ENCODE measurements around the gene MAP3K21. TPM values are rescaled to one million over a fixed set of nuclear protein-coding genes. Genes with fewer than 3 reads are reported as not detected.

MAP3K21 gene
- total RNA-seq, 4 donors from 2014 or later: 0.26 to 5.6 (median 2.0) TPM

DNA sequence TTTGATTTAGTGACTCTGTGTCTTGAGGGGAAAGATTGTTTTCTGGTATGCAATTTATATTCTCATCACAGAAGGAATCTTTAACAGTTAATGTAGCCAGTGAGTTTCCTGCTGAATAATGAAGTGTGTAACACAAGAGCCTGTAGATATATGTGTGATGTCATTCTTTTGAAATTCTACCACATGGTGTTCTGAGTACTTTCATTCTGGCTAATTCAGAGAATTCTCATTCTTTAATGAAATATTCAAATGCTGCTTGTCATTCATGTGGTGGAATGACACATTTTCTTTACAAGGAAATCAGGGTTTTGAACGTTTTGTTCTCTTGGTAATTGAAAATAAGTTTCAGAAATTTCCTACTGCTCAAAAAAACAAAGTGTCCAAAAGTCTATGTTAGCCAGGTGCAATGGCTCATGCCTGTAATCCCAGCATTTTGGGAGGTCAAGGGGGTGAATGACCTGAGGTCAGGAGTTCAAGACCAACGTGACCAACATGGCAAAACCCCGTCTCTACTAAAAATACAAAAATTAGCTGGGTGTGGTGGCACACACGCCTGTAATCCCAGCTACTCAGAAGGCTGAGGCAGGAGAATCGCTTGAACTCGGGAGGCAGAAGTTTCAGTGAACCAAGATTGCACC, 79.6 kb downstream of the MAP3K21 start:
- no peaks in the 10 kb centered on the region for H3K27me3 ChIP-seq
- H3K27ac ChIP-seq: no peak overlapping the region
- DNase-seq: no peak
- H3K4me3 ChIP-seq: no peak overlapping the region
- no peak for TF ChIP-seq POLR2A (IDR thresholded peaks at IDR 0.05)
- TF ChIP-seq, protein P1, sequence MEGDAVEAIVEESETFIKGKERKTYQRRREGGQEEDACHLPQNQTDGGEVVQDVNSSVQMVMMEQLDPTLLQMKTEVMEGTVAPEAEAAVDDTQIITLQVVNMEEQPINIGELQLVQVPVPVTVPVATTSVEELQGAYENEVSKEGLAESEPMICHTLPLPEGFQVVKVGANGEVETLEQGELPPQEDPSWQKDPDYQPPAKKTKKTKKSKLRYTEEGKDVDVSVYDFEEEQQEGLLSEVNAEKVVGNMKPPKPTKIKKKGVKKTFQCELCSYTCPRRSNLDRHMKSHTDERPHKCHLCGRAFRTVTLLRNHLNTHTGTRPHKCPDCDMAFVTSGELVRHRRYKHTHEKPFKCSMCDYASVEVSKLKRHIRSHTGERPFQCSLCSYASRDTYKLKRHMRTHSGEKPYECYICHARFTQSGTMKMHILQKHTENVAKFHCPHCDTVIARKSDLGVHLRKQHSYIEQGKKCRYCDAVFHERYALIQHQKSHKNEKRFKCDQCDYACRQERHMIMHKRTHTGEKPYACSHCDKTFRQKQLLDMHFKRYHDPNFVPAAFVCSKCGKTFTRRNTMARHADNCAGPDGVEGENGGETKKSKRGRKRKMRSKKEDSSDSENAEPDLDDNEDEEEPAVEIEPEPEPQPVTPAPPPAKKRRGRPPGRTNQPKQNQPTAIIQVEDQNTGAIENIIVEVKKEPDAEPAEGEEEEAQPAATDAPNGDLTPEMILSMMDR (IDR thresholded peaks at IDR 0.05): no peak
- intact Hi-C loops (cut with DNase I; ENCODE audit: low total_unique reads): no loop called here
- no peaks in the 10 kb centered on the region for H3K9me3 ChIP-seq
- H3K36me3 ChIP-seq: no peaks in the 10 kb centered on the region
- no peaks in the 10 kb centered on the region for H3K4me1 ChIP-seq

DNA sequence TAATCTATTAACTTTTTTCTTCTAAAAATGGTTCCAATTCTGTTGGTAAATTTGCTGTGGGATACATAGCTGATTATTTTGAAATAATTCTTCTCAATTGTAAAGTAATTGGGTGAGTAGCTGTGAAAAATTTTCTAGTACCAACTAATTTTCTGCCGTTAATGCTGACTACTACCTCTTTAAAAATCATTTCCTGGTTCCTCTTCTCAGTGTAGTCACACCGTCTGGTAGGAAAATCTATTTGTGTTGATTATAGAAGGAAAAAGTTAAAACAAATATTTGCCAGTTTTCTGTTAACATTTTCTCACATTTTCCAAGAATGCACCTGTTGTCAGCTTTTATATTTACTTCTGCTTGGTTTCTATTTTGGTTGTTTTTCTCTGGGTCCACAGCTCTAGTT, 82.0 kb downstream of the MAP3K21 start:
- Histone ChIP-seq H3K36me3 (no peaks in the 10 kb centered on the region), H3K4me1 (no peaks in the 10 kb centered on the region), H3K27me3 (no peaks in the 10 kb centered on the region), H3K27ac (no peak overlapping the region), H3K4me3 (no peak overlapping the region), H3K9me3 (no peaks in the 10 kb centered on the region)
- TF ChIP-seq POLR2A (IDR thresholded peaks at IDR 0.05): no peak
- TF ChIP-seq, protein P1 (IDR thresholded peaks at IDR 0.05): no peak
- intact Hi-C loops (cut with DNase I; ENCODE audit: low total_unique reads): no loop called here
- DNase-seq: no peak

DNA sequence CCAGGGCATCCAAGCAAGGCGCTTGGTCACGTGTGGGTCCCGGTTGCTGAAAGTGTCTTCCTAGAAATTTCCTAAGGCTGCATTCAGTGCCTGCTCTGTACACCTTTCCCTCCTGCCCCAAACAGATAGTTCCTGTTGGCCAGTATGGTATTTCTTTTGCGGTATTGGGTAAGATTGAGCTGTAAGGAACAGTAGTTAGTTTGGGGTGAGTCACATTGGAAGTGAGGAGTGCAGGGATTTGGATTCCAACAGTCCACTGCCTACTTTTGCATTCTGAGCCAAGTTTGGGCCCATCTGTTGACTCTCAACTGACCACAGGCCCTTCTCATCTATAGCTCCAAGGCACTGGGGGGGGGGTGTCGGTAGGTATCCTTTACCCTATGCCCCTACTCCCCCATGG, 83.4 kb downstream of the MAP3K21 start:
- Histone ChIP-seq H3K4me1 (no peaks in the 10 kb centered on the region), H3K27ac (no peak overlapping the region), H3K9me3 (no peaks in the 10 kb centered on the region), H3K4me3 (no peak overlapping the region), H3K36me3 (no peaks in the 10 kb centered on the region), H3K27me3 (no peaks in the 10 kb centered on the region)
- DNase-seq: no peak
- TF ChIP-seq, protein P1 (IDR thresholded peaks at IDR 0.05): no peak
- intact Hi-C loops (cut with DNase I; ENCODE audit: low total_unique reads): no loop called here

DNA sequence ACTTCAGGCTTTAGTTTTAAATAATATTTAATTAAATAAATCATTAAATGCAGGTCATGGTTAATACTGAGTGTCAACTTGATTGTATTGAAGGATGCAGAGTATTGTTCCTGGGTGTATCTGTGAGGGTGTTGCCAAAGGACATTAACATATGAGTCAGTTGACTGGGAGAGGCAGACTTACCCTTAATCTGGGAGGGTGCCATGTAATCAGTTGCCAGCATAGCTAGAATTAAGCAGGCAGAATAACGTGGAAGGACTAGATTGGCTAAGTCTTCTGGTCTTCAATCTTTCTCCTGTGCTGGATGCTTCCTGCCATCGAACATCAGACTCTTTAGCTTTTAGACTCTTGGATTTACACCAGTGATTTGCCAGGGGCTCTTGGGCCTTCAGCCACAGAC, 85.3 kb downstream of the MAP3K21 start:
- DNase-seq: no peak
- Histone ChIP-seq H3K9me3 (no peaks in the 10 kb centered on the region), H3K27ac (no peak overlapping the region), H3K4me1 (no peaks in the 10 kb centered on the region), H3K36me3 (no peaks in the 10 kb centered on the region), H3K27me3 (no peaks in the 10 kb centered on the region), H3K4me3 (no peak overlapping the region)
- intact Hi-C loops (cut with DNase I; ENCODE audit: low total_unique reads): no loop called here
- TF ChIP-seq, protein P1 (IDR thresholded peaks at IDR 0.05): no peak
- no peak for TF ChIP-seq POLR2A (IDR thresholded peaks at IDR 0.05)

DNA sequence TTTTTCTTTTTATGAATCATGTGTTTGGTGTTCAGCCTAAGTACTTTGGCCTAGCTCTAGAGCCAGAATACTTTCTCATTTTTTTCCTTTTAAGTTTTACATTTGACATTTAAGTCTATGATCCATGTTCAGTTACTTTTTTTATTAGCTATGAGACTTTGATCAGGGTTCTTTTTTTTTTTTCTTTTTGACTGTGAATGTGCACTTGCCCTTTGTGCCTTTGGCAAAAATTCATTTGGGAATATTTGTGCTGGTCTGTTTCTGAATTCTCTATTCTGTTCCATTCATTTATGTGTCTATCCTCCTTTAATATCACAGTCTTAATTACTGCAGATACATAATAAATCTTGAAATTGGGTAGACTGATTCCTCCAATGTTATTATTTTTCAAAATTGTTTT, 93.8 kb downstream of the MAP3K21 start:
- H3K27me3 ChIP-seq: no peaks in the 10 kb centered on the region
- intact Hi-C loops (cut with DNase I; ENCODE audit: low total_unique reads): no loop called here

More for the DNA sequence above, 93.8 kb downstream of the MAP3K21 start:
- H3K36me3 ChIP-seq: no peaks in the 10 kb centered on the region
- no peaks in the 10 kb centered on the region for H3K9me3 ChIP-seq
- TF ChIP-seq, protein P1 (IDR thresholded peaks at IDR 0.05): no peak
- TF ChIP-seq POLR2A (IDR thresholded peaks at IDR 0.05): no peak
- no peak overlapping the region for H3K27ac ChIP-seq
- no peak for DNase-seq
- no peaks in the 10 kb centered on the region for H3K4me1 ChIP-seq
- no peak overlapping the region for H3K4me3 ChIP-seq

Data from uterus (tissue), 4 donors.